Thoracic aorta (tissue), 2 donors: Measurements from ENCODE around the gene AP3M1. TPM values are rescaled to one million over a fixed set of nuclear protein-coding genes. Genes with fewer than 3 reads are reported as not detected.

Experiments
- ATAC-seq: fragments of 150-250 bp; one replicate; pipeline ENCODE4 v1.8.0; 2017; ENCODE audit warnings: low read depth; ENCODE audit not compliant: insufficient number of reproducible peaks, low FRiP score
- DNase-seq: peaks from one replicate; pipeline ENCODE4 v3.0.0-alpha.2; 2020; ENCODE audit warnings: low spot score
- H3K27ac ChIP-seq, 2 donors: fragments of 200-600 bp; sonication (generic); 1 replicate in 1 of 2; 2 replicates in 1 of 2; pipeline ENCODE4 v1.5.1; 2016; ENCODE audit warnings: mild to moderate bottlenecking in 2 of 2, moderate library complexity in 2 of 2
- H3K27me3 ChIP-seq: fragments of 200-600 bp; sonication (generic); replicated peaks from 2 replicates; pipeline ENCODE4 v1.6.0; 2016; ENCODE audit warnings: mild to moderate bottlenecking; ENCODE audit not compliant: insufficient read depth
- H3K36me3 ChIP-seq: fragments of 200-600 bp; sonication (generic); one replicate; pipeline ENCODE4 v1.5.1; 2016
- H3K4me1 ChIP-seq, 2 donors: fragments of 200-600 bp; sonication (generic); 1 replicate in 1 of 2; 2 replicates in 1 of 2; pipeline versions ENCODE4 v1.5.1 to v1.6.0; 2016; ENCODE audit warnings: low read depth in 2 of 2, mild to moderate bottlenecking in 1 of 2; ENCODE audit not compliant: control insufficient read depth in 1 of 2
- H3K4me3 ChIP-seq: fragments of 200-600 bp; sonication (generic); 2 replicates; pipeline ENCODE4 v1.5.1; 2016; ENCODE audit warnings: mild to moderate bottlenecking
- H3K9me3 ChIP-seq: fragments of 200-600 bp; sonication (generic); 2 replicates; pipeline ENCODE4 v1.5.1; 2016
- CTCF ChIP-seq: fragments of 200-600 bp; sonication (generic); IDR thresholded peaks from one replicate; pipeline ENCODE4 v1.5.1; 2019; ENCODE audit warnings: antibody characterized with exemption
- total RNA-seq, 2 donors: library from RNA; depleted of rRNA; stranded (reverse); fragments of >200 nt; gene quantifications; one replicate each; pipeline versions ENCODE4 v1.1.0 to v1.2.3, GENCODE V29; 2016

Gene AP3M1
- total RNA-seq, 2 donors from 2014 or later: 22.7 to 29.3 TPM

GRCh38 chr10:74123081-74123480 lies 27.5 kb downstream of the AP3M1 start:
- Histone ChIP-seq H3K36me3 (peaks cover 40% of the 10 kb centered on the region), H3K27ac (peak overlapping the region in 1 of 2 donors; percentile 5), H3K4me1 (peaks cover 0 to 17% of the 10 kb centered on the region in 2 donors), H3K4me3 (no peak overlapping the region), H3K9me3 (no peaks in the 10 kb centered on the region), H3K27me3 (no peaks in the 10 kb centered on the region)
- DNase-seq (no peak), ATAC-seq (no peak)
- TF ChIP-seq CTCF: no peak

GRCh38 chr10:74122060-74122459 lies 28.6 kb downstream of the AP3M1 start:
- Histone ChIP-seq H3K9me3 (no peaks in the 10 kb centered on the region), H3K27ac (peak overlapping the region; percentile 5 to 18), H3K4me1 (peaks cover 0 to 17% of the 10 kb centered on the region in 2 donors), H3K27me3 (no peaks in the 10 kb centered on the region), H3K36me3 (peaks cover 47% of the 10 kb centered on the region), H3K4me3 (no peak overlapping the region)
- TF ChIP-seq CTCF: no peak
- DNase-seq (no peak), ATAC-seq (no peak)

- no peaks in the 10 kb centered on the region for H3K9me3 ChIP-seq
- H3K36me3 ChIP-seq: peaks cover 47% of the 10 kb centered on the region
- no peak for DNase-seq
- H3K4me3 ChIP-seq: no peak overlapping the region
- no peak for TF ChIP-seq CTCF
- peak overlapping the region in 1 of 2 donors; percentile 18 for H3K27ac ChIP-seq
- H3K4me1 ChIP-seq: peaks cover 0 to 17% of the 10 kb centered on the region in 2 donors
- ATAC-seq: no peak
- no peaks in the 10 kb centered on the region for H3K27me3 ChIP-seq
These were observed 29.3 kb downstream of the AP3M1 start for GRCh38 chr10:74121368-74121767.

GRCh38 chr10:74120911-74121310 lies 29.7 kb downstream of the AP3M1 start:
- Histone ChIP-seq H3K27ac (no peak overlapping the region), H3K36me3 (peaks cover 46% of the 10 kb centered on the region), H3K27me3 (no peaks in the 10 kb centered on the region), H3K4me3 (no peak overlapping the region), H3K4me1 (peaks cover 0 to 17% of the 10 kb centered on the region in 2 donors), H3K9me3 (no peaks in the 10 kb centered on the region)
- TF ChIP-seq CTCF: no peak
- ATAC-seq (no peak), DNase-seq (no peak)

- Histone ChIP-seq H3K36me3 (peaks cover 37% of the 10 kb centered on the region), H3K9me3 (no peaks in the 10 kb centered on the region), H3K27ac (peak overlapping the region; percentile 3 to 21), H3K4me3 (no peak overlapping the region), H3K4me1 (peaks cover 2 to 24% of the 10 kb centered on the region in 2 donors), H3K27me3 (no peaks in the 10 kb centered on the region)
- TF ChIP-seq CTCF: no peak
- no peak for ATAC-seq
- DNase-seq: no peak
These were observed 31.8 kb downstream of the AP3M1 start for GRCh38 chr10:74118804-74119203.
